ENCODE data around the gene ADAMTSL1.

Gene ADAMTSL1

DNA sequence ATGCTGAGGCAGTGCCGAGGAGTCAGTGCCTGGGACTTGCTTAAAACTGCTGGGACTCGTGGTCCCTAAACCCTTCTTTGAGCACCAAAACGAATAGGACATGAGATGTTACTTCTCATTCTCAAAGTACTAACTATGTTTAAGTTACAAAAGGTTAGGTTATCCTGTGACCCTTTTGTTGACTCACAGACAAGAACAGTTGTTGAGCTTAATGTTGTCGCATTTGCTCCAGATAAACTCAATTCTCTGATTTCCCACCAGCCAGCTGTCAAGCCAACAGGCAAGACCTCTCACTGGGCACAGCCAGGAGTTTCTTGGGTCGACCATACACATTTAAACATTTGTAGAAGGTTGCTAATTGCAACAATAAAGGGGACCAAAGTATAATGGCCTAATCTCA lies 249.4 kb downstream of the ADAMTSL1 start:
- Histone ChIP-seq H3K4me2 (ENCODE audit: insufficient read depth, low read length) (no peak overlapping the region), H3K9me3 (ENCODE audit: insufficient read depth, low read length, severe bottlenecking) (no peaks in the 10 kb centered on the region), H3K27me3 (ENCODE audit: insufficient read depth, low read length, poor library complexity) (no peaks in the 10 kb centered on the region), H3K4me3 (ENCODE audit: low read depth in 1 of 2, low read length in 2 of 2) (no peak overlapping the region), H2AFZ (ENCODE audit: low read depth, low read length) (no peak overlapping the region), H3K36me3 (ENCODE audit: insufficient read depth, low read length) (no peaks in the 10 kb centered on the region), H4K20me1 (ENCODE audit: insufficient read depth, low read length) (no peaks in the 10 kb centered on the region), H3K4me1 (ENCODE audit: insufficient read depth, low read length) (no peaks in the 10 kb centered on the region), H3K9ac (ENCODE audit: low read depth, low read length) (no peak overlapping the region), H3K27ac (ENCODE audit: low read length) (no peak overlapping the region), H3K79me2 (ENCODE audit: insufficient read depth, low read length) (no peaks in the 10 kb centered on the region)
- no peak for ATAC-seq (ENCODE audit: insufficient read depth, low read depth)
- no peak for DNase-seq
- TF ChIP-seq, protein P1, sequence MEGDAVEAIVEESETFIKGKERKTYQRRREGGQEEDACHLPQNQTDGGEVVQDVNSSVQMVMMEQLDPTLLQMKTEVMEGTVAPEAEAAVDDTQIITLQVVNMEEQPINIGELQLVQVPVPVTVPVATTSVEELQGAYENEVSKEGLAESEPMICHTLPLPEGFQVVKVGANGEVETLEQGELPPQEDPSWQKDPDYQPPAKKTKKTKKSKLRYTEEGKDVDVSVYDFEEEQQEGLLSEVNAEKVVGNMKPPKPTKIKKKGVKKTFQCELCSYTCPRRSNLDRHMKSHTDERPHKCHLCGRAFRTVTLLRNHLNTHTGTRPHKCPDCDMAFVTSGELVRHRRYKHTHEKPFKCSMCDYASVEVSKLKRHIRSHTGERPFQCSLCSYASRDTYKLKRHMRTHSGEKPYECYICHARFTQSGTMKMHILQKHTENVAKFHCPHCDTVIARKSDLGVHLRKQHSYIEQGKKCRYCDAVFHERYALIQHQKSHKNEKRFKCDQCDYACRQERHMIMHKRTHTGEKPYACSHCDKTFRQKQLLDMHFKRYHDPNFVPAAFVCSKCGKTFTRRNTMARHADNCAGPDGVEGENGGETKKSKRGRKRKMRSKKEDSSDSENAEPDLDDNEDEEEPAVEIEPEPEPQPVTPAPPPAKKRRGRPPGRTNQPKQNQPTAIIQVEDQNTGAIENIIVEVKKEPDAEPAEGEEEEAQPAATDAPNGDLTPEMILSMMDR (IDR thresholded peaks at IDR 0.05; ENCODE audit: borderline replicate concordance, extremely low read depth, low read length, poor library complexity, severe bottlenecking): no peak
- no peak for TF ChIP-seq EZH2 (IDR thresholded peaks at IDR 0.05; ENCODE audit: borderline replicate concordance, low read depth, low read length, severe bottlenecking)

DNA sequence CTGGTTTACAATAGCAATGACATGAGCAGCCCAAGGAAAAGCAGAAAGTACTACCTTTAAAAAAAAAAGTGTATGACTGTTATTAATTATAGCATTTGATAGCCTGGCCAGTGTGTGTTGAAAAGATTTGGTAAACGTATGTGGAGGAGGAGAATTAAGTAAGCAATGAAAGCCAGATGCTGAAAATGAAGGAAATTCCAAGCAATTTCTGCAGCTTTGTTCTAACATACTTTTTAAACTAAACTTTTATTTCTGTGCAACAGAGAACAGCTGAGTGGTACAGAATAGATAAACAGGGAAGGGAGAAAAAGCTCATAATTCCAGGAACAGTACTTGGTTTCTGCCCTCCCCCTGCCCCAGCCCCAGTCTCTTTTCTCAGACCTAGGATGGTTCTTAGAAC lies 252.6 kb downstream of the ADAMTSL1 start:
- no peaks in the 10 kb centered on the region for H4K20me1 ChIP-seq (ENCODE audit: insufficient read depth, low read length)
- no peaks in the 10 kb centered on the region for H3K4me1 ChIP-seq (ENCODE audit: insufficient read depth, low read length)
- no peaks in the 10 kb centered on the region for H3K9me3 ChIP-seq (ENCODE audit: insufficient read depth, low read length, severe bottlenecking)
- no peak overlapping the region for H3K4me2 ChIP-seq (ENCODE audit: insufficient read depth, low read length)
- ATAC-seq (ENCODE audit: insufficient read depth, low read depth) (no peak), DNase-seq (no peak)
- no peaks in the 10 kb centered on the region for H3K79me2 ChIP-seq (ENCODE audit: insufficient read depth, low read length)
- H3K27me3 ChIP-seq (ENCODE audit: insufficient read depth, low read length, poor library complexity): no peaks in the 10 kb centered on the region
- no peak overlapping the region for H2AFZ ChIP-seq (ENCODE audit: low read depth, low read length)
- H3K9ac ChIP-seq (ENCODE audit: low read depth, low read length): no peak overlapping the region
- no peak for TF ChIP-seq EZH2 (IDR thresholded peaks at IDR 0.05; ENCODE audit: borderline replicate concordance, low read depth, low read length, severe bottlenecking)
- TF ChIP-seq, protein P1 (IDR thresholded peaks at IDR 0.05; ENCODE audit: borderline replicate concordance, extremely low read depth, low read length, poor library complexity, severe bottlenecking): no peak
- no peak overlapping the region for H3K27ac ChIP-seq (ENCODE audit: low read length)
- no peaks in the 10 kb centered on the region for H3K36me3 ChIP-seq (ENCODE audit: insufficient read depth, low read length)
- H3K4me3 ChIP-seq (ENCODE audit: low read depth in 1 of 2, low read length in 2 of 2): no peak overlapping the region

DNA sequence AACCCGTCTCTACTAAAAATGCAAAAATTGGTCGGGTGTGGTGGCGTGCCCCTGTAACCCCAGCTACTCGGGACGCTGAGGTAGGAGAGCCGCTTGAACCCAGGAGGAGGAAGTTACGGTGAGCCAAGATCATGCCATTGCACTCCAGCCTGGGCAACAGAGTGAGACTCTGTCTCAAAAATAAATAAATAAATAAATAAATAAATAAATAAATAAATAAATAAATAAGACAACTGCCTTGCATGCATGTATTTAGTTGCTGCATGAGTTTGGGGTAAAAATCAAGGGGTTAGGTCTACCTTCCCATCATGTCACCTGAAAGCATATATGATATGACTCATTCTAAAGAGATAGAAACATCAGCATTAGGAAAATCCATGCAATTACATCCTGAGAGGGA lies 254.0 kb downstream of the ADAMTSL1 start:
- Histone ChIP-seq H3K79me2 (ENCODE audit: insufficient read depth, low read length) (no peaks in the 10 kb centered on the region), H3K27me3 (ENCODE audit: insufficient read depth, low read length, poor library complexity) (no peaks in the 10 kb centered on the region), H3K9me3 (ENCODE audit: insufficient read depth, low read length, severe bottlenecking) (no peaks in the 10 kb centered on the region), H3K9ac (ENCODE audit: low read depth, low read length) (no peak overlapping the region), H3K36me3 (ENCODE audit: insufficient read depth, low read length) (no peaks in the 10 kb centered on the region), H4K20me1 (ENCODE audit: insufficient read depth, low read length) (no peaks in the 10 kb centered on the region), H3K4me3 (ENCODE audit: low read depth in 1 of 2, low read length in 2 of 2) (no peak overlapping the region), H2AFZ (ENCODE audit: low read depth, low read length) (no peak overlapping the region), H3K4me1 (ENCODE audit: insufficient read depth, low read length) (no peaks in the 10 kb centered on the region), H3K27ac (ENCODE audit: low read length) (no peak overlapping the region), H3K4me2 (ENCODE audit: insufficient read depth, low read length) (no peak overlapping the region)
- TF ChIP-seq, protein P1 (IDR thresholded peaks at IDR 0.05; ENCODE audit: borderline replicate concordance, extremely low read depth, low read length, poor library complexity, severe bottlenecking): no peak
- TF ChIP-seq EZH2 (IDR thresholded peaks at IDR 0.05; ENCODE audit: borderline replicate concordance, low read depth, low read length, severe bottlenecking): no peak
- ATAC-seq (ENCODE audit: insufficient read depth, low read depth): no peak
- DNase-seq: no peak

DNA sequence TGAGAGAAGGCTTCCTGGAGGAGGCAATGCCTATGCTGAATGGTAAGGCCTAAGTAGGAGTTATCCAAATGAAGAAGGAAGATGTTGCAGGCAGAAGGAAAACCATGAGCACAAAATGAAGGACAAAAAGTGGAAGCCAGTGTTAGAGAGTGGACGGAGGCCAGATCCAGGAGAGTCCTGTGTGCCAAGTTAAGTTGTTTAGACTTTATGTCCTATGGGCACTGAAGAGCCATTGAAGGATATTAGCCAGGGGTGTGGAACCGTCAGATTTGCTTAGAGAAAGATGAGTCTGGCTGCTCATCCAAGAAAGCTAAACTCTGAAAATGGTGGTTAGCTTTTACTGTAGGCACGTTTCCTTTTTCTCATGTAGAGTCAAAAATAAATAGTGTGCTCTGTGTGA lies 254.7 kb downstream of the ADAMTSL1 start:
- no peak for DNase-seq
- no peak overlapping the region for H2AFZ ChIP-seq (ENCODE audit: low read depth, low read length)

More for the DNA sequence above, 254.7 kb downstream of the ADAMTSL1 start:
- Histone ChIP-seq H3K4me1 (ENCODE audit: insufficient read depth, low read length) (no peaks in the 10 kb centered on the region), H3K9me3 (ENCODE audit: insufficient read depth, low read length, severe bottlenecking) (no peaks in the 10 kb centered on the region), H3K27ac (ENCODE audit: low read length) (no peak overlapping the region), H3K4me2 (ENCODE audit: insufficient read depth, low read length) (no peak overlapping the region), H3K79me2 (ENCODE audit: insufficient read depth, low read length) (no peaks in the 10 kb centered on the region), H3K27me3 (ENCODE audit: insufficient read depth, low read length, poor library complexity) (no peaks in the 10 kb centered on the region), H4K20me1 (ENCODE audit: insufficient read depth, low read length) (no peaks in the 10 kb centered on the region), H3K4me3 (ENCODE audit: low read depth in 1 of 2, low read length in 2 of 2) (no peak overlapping the region), H3K36me3 (ENCODE audit: insufficient read depth, low read length) (no peaks in the 10 kb centered on the region), H3K9ac (ENCODE audit: low read depth, low read length) (no peak overlapping the region)
- ATAC-seq (ENCODE audit: insufficient read depth, low read depth): no peak
- TF ChIP-seq, protein P1 (IDR thresholded peaks at IDR 0.05; ENCODE audit: borderline replicate concordance, extremely low read depth, low read length, poor library complexity, severe bottlenecking): no peak
- no peak for TF ChIP-seq EZH2 (IDR thresholded peaks at IDR 0.05; ENCODE audit: borderline replicate concordance, low read depth, low read length, severe bottlenecking)

Measured in DND-41 (cell line).